WI38 (cell line): ENCODE measurements around the gene SAMD5.
"Not testable (repeated sequence)": the region's sequence is repeated elsewhere in the genome, so short reads cannot be mapped to it uniquely, and the experiment has no call there.

Experiments
- H3K4me3 ChIP-seq: 2 replicates; pipeline ENCODE4 v1.5.1; 2011; ENCODE audit warnings: low read depth, mild to moderate bottlenecking, control low read depth, low read length
- TF ChIP-seq, protein P1 (sequence below): IDR thresholded peaks from 2 replicates; pipeline ENCODE4 v1.5.1; 2012; ENCODE audit warnings: low read depth, mild to moderate bottlenecking, control low read depth, low read length

Gene SAMD5

DNA sequence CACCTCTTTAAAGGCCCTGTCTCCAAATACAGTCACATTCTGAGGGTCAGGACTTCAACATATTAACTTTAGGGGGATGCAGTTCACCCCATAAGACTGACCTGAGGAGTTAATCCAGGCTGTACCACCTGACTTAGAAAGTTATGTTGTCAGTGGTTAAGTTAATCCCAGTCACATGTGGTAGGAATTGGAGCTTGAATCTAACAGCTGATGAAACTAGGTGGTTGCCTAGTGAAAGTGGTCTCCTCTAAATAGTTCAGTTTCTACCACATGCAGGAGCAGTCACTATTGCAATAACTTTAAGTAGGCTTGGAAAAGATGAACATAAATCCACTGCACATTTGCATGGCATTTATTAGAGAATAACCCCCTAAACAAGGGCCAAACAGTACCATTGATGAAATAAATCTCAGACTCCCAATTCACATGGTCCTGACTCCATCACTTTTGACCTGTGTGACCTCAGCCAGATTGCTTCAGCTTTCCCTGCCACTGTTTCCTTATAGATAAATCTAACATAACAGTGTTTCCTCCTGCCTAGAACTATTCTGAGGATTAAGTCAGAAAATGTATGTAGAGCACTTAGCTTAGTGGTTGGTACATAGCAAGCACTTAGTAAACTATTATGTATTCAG, 20.1 kb downstream of the SAMD5 start:
- TF ChIP-seq, protein P1, sequence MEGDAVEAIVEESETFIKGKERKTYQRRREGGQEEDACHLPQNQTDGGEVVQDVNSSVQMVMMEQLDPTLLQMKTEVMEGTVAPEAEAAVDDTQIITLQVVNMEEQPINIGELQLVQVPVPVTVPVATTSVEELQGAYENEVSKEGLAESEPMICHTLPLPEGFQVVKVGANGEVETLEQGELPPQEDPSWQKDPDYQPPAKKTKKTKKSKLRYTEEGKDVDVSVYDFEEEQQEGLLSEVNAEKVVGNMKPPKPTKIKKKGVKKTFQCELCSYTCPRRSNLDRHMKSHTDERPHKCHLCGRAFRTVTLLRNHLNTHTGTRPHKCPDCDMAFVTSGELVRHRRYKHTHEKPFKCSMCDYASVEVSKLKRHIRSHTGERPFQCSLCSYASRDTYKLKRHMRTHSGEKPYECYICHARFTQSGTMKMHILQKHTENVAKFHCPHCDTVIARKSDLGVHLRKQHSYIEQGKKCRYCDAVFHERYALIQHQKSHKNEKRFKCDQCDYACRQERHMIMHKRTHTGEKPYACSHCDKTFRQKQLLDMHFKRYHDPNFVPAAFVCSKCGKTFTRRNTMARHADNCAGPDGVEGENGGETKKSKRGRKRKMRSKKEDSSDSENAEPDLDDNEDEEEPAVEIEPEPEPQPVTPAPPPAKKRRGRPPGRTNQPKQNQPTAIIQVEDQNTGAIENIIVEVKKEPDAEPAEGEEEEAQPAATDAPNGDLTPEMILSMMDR = no peak
- no peak overlapping the region for H3K4me3 ChIP-seq

- TF ChIP-seq, protein P1 = no peak
- no peak overlapping the region for H3K4me3 ChIP-seq
These were observed 21.9 kb downstream of the SAMD5 start for GRCh38 chr6:147530132-147531060.

- TF ChIP-seq, protein P1 = no peak
- no peak overlapping the region for H3K4me3 ChIP-seq
These were observed 22.8 kb downstream of the SAMD5 start for GRCh38 chr6:147531321-147531720.

DNA sequence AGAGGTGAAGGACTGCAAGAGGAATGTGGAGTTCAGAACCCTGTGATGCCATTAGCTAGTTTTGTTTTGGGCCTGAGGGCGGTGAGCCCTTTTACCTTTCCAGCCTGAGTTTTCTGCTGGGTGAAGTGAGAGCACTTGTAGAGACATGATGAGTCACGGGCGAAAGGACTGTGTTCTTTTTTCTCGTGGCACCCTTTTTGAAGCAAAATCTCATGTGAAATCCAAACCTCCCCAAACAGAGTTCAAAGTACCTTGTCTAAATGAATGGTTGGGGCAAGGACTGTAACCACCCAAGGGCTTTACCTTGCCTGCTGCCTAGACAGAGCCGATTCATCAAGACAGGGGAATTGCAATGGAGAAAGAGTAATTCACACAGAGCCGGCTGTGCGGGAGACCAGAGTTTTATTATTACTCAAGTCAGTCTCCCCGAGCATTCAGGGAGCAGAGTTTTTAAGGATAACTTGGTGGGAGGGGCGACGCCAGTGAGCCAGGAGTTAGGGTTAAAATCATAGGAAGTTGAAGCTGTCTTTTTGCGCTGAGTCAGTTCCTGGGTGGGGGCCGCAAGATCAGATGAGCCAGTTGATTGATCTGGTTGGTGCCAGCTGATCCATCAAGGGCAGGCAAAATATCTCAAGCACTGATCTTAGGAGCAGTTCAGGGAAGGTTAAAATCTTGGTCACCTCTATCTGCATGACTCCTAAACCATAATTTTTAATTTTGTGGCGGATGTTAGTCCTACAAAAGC, 25.8 kb downstream of the SAMD5 start:
- H3K4me3 ChIP-seq = no peak overlapping the region
- TF ChIP-seq, protein P1 = no peak

DNA sequence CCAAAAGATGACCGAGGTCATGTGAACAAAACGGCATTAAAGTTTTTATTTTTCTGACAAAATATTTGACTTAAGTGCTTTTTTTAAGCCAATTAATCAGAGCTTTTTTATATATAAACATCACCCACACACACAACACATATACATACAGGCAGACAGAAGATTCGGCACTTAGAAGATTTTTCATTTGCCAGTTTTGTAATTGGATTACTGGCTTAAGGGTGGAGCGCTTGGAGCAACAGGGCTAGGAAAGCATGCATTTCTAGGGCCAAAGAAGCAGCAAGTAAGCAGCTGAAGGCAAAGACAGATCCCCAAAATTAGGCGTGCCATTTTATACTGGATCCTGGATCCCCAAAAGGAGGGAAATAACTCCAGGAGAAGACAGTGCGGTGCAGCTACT, 30.3 kb downstream of the SAMD5 start:
- TF ChIP-seq, protein P1 = no peak
- H3K4me3 ChIP-seq = no peak overlapping the region

DNA sequence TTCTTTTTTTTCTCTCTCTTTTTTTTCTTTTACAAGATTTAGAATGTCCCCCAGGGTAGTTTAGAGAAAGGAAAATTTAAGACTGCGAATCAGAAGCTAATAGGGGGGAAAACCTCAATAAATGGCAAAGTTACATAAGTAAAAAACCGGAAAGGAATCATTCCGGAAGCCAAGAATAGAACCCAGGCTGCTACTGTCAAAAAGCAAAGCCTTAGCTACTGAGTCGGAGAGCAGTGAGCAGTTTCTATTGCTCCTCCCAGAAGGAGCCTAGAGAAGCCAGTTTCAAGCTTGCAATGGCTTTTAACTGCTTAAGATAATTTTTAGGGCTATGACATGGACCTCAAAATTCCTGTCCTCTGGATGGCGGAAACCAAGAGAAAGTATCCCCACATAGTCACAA, 31.6 kb downstream of the SAMD5 start:
- H3K4me3 ChIP-seq = no peak overlapping the region
- TF ChIP-seq, protein P1 = no peak

GRCh38 chr6:147542436-147542835, 33.9 kb downstream of the SAMD5 start:
- not testable (repeated sequence) for H3K4me3 ChIP-seq
